ENCODE data around the gene SLC22A12. TPM values are rescaled to one million over a fixed set of nuclear protein-coding genes. Genes with fewer than 3 reads are reported as not detected.

SLC22A12 gene
- total RNA-seq, 1 experiment from 2014 or later: not detected

DNA sequence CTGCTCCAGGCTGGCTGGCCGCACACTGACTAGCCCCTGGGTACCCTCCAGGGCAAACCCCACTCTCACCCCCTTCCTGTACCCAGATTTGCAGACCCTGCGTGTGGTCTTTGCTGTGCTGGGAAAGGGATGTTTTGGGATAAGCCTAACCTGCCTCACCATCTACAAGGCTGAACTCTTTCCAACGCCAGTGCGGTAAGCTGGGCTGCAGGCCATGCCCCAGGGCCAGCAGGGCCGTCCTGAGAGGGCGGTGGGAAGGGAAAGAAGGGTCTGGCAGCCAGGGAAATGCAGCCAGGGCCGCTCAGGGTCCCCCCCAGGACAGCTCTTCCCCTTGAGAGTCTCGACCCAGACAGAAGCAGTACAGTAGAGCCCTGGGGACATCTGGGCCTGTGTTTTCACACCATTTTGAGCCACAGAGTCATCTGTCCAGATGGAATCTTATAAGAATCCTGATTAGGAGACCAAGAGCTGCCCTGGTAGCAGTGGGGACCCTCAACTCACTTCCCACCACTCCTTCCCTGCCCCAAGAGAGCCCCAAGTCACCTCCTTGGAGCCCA is 22.4 kb upstream of the SLC22A12 start:
- H3K36me3 ChIP-seq (replicated peaks; ENCODE audit: control insufficient read depth, insufficient read depth, low read length): no peaks in the 10 kb centered on the region
- peak; percentile 24 for DNase-seq
- no peak overlapping the region for H3K4me3 ChIP-seq (ENCODE audit: insufficient read depth, low read depth, low read length)
- no peaks in the 10 kb centered on the region; the same call in 1 of the 2 replicates for H3K27me3 ChIP-seq (ENCODE audit: control insufficient read depth, insufficient read depth, low read length)

- no peak for DNase-seq
- no peaks in the 10 kb centered on the region for H3K36me3 ChIP-seq (replicated peaks; ENCODE audit: control insufficient read depth, insufficient read depth, low read length)
- no peaks in the 10 kb centered on the region; the same call in 1 of the 2 replicates for H3K27me3 ChIP-seq (ENCODE audit: control insufficient read depth, insufficient read depth, low read length)
- H3K4me3 ChIP-seq (ENCODE audit: insufficient read depth, low read depth, low read length): no peak overlapping the region
These were observed 21.6 kb upstream of the SLC22A12 start for GRCh38 chr11:64569300-64569970.

- no peak for DNase-seq
- Histone ChIP-seq H3K36me3 (replicated peaks; ENCODE audit: control insufficient read depth, insufficient read depth, low read length) (no peaks in the 10 kb centered on the region), H3K4me3 (ENCODE audit: insufficient read depth, low read depth, low read length) (no peak overlapping the region), H3K27me3 (ENCODE audit: control insufficient read depth, insufficient read depth, low read length) (no peaks in the 10 kb centered on the region; the same call in 1 of the 2 replicates)
These were observed 20.7 kb upstream of the SLC22A12 start for GRCh38 chr11:64570341-64570740.

DNA sequence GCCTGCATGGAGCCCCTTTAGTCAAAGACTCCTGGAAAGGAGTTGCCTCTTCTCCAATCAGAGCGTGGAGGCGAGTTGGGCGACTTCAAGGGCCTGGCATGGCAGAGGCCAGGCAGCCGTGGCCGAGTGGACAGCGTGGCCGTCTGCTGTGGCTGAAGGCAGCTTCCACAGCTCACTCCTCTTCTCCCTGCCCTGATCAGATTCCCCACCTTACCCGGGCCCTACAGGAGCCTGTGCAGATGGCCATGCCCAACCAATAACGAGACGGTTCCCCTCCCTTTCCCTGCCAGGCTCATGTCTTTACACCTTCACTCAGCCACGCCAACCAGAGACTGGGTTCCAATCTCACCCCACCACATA is 20.0 kb upstream of the SLC22A12 start:
- Histone ChIP-seq H3K36me3 (replicated peaks; ENCODE audit: control insufficient read depth, insufficient read depth, low read length) (no peaks in the 10 kb centered on the region), H3K4me3 (ENCODE audit: insufficient read depth, low read depth, low read length) (no peak overlapping the region)
- DNase-seq: no peak

DNA sequence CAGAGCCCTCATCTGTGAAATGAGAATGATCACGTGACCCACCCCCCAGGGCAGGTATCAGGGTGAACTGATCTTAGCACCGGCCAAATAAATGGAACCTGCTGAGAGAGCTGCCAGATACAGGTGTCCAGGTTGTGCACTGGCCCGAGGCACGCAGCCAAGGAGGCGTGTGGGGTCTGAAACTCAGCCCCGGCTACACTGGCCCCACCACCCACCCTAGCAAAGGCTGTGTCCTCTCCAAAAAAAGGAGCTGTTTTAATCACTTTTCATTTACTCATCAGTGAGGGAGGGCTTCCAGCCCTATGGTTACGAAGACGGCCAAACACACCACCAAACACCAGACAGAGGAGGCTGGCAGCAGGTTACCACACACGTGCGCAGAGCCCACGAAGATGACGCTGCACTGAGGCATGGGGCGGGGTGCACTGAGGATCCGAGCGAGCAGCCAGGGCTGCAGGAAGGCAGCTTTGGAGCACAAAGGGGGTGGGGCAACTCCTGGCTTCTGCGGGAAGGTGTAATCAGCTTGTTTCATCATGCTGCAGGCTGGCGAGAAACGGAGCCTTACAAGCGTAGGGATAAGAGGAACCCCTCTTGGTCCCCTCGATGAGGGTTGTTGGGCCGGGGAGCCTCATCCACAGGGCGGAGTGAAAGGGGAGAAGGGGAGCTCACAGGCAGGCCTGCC is 19.5 kb upstream of the SLC22A12 start:
- peak; percentile 81 for DNase-seq
- Histone ChIP-seq H3K4me3 (ENCODE audit: insufficient read depth, low read depth, low read length) (no peak overlapping the region), H3K36me3 (replicated peaks; ENCODE audit: control insufficient read depth, insufficient read depth, low read length) (no peaks in the 10 kb centered on the region), H3K27me3 (ENCODE audit: control insufficient read depth, insufficient read depth, low read length) (no peaks in the 10 kb centered on the region; the same call in 1 of the 2 replicates)

More for the DNA sequence above, 20.0 kb upstream of the SLC22A12 start:
- H3K27me3 ChIP-seq (ENCODE audit: control insufficient read depth, insufficient read depth, low read length): no peaks in the 10 kb centered on the region; the same call in 1 of the 2 replicates

DNA sequence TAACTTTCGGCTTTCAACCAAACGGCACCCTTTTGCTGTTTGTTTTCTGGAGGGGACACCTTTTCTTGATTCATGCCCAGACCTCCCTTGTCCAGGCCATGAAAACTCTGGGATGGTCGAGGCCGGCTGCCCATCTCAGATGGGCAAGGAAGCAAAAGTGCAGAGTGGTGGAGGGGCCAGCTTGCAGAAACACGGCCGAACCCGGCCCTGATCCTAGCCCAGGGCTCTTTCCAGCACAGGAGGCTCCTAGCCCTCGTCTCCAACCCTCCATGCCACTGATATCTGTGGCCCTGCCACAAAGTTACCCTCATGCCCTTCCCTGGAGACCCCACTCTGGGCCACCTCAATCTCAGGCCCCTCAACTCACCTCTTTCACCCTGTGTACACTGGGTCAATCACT is 18.9 kb upstream of the SLC22A12 start:
- no peaks in the 10 kb centered on the region for H3K36me3 ChIP-seq (replicated peaks; ENCODE audit: control insufficient read depth, insufficient read depth, low read length)
- H3K4me3 ChIP-seq (ENCODE audit: insufficient read depth, low read depth, low read length): no peak overlapping the region
- no peak for DNase-seq
- H3K27me3 ChIP-seq (ENCODE audit: control insufficient read depth, insufficient read depth, low read length): no peaks in the 10 kb centered on the region; the same call in 1 of the 2 replicates

DNA sequence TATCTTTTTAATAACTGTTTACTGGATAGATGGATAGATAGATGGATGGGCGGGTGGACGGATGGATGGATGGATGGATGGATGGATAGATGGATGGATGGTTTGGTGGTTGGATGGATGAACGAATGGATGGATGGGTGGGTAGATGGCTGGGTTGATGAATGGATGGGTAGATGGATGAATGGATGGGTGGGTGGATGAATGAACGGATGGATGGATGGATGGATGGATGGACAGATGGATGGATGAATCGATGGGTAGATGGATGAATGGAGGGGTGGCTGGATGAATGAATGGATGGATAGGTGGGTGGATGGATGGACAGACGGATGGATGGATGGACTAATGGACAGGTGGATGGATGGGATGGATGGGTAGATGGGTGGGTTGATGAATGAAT is 13.8 kb upstream of the SLC22A12 start:
- no peak for DNase-seq
- H3K4me3 ChIP-seq (ENCODE audit: insufficient read depth, low read depth, low read length): no peak overlapping the region
- no peaks in the 10 kb centered on the region for H3K36me3 ChIP-seq (replicated peaks; ENCODE audit: control insufficient read depth, insufficient read depth, low read length)
- no peaks in the 10 kb centered on the region for H3K27me3 ChIP-seq (ENCODE audit: control insufficient read depth, insufficient read depth, low read length)

GRCh38 chr11:64580412-64580811 is 10.6 kb upstream of the SLC22A12 start:
- H3K27me3 ChIP-seq (ENCODE audit: control insufficient read depth, insufficient read depth, low read length): no peaks in the 10 kb centered on the region
- H3K36me3 ChIP-seq (replicated peaks; ENCODE audit: control insufficient read depth, insufficient read depth, low read length): no peaks in the 10 kb centered on the region
- no peak overlapping the region for H3K4me3 ChIP-seq (ENCODE audit: insufficient read depth, low read depth, low read length)
- DNase-seq: no peak

DNA sequence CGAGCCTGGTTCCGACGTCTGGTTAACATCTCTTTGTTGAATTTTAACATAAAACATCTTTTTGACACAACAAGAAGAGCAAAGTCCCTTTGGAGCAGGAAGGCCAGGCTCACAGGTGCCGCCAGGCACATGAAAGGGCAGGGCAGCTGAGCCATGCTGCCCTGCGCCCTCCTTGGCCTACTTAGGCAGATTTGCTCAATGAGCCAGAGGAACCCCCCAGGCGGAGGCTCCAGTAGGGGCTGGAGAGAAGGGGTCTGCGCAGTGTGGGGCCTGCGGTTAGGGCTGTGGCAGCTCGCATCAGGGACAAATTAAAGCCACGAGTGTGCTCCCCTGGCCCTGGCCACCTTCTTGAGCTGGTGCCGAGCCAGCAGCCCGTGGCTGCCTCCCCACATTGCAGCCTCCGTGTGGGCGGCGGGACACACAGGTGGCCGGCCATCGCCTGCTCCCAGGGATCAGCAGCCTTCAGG is 9.9 kb upstream of the SLC22A12 start:
- no peak overlapping the region for H3K4me3 ChIP-seq (ENCODE audit: insufficient read depth, low read depth, low read length)
- no peaks in the 10 kb centered on the region for H3K36me3 ChIP-seq (replicated peaks; ENCODE audit: control insufficient read depth, insufficient read depth, low read length)
- DNase-seq: no peak
- H3K27me3 ChIP-seq (ENCODE audit: control insufficient read depth, insufficient read depth, low read length): no peaks in the 10 kb centered on the region

DNA sequence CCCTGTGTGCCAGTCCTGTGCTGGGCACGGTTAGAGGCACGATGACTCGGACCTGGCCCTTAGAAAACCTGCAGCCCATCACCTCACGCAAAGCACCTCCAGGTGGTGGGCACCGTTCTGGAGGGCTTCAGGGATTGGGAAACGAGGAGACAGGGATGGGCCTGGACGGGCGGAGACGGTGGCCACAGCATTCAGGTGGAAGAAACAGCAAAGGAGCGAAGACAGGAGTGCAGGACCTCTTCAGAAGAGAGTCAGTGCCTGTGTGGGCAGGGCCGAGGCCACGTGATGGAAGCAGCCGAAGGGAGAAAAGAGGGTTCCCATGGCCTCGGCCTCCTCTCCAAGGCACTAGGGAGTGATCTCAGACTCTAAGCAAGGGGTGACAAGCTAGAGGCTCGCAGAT is 8.1 kb upstream of the SLC22A12 start:
- H3K4me3 ChIP-seq (ENCODE audit: insufficient read depth, low read depth, low read length): no peak overlapping the region
- DNase-seq: no peak
- H3K27me3 ChIP-seq (ENCODE audit: control insufficient read depth, insufficient read depth, low read length): no peaks in the 10 kb centered on the region
- no peaks in the 10 kb centered on the region for H3K36me3 ChIP-seq (replicated peaks; ENCODE audit: control insufficient read depth, insufficient read depth, low read length)

GRCh38 chr11:64583296-64584262 is 7.4 kb upstream of the SLC22A12 start:
- peak; percentile 54 for DNase-seq
- Histone ChIP-seq H3K4me3 (ENCODE audit: insufficient read depth, low read depth, low read length) (no peak overlapping the region), H3K27me3 (ENCODE audit: control insufficient read depth, insufficient read depth, low read length) (no peaks in the 10 kb centered on the region), H3K36me3 (replicated peaks; ENCODE audit: control insufficient read depth, insufficient read depth, low read length) (no peaks in the 10 kb centered on the region)

- no peak for DNase-seq
- Histone ChIP-seq H3K36me3 (replicated peaks; ENCODE audit: control insufficient read depth, insufficient read depth, low read length) (no peaks in the 10 kb centered on the region), H3K4me3 (ENCODE audit: insufficient read depth, low read depth, low read length) (no peak overlapping the region), H3K27me3 (ENCODE audit: control insufficient read depth, insufficient read depth, low read length) (no peaks in the 10 kb centered on the region)
These were observed 5.9 kb upstream of the SLC22A12 start for GRCh38 chr11:64585150-64585549.

- no peaks in the 10 kb centered on the region for H3K36me3 ChIP-seq (replicated peaks; ENCODE audit: control insufficient read depth, insufficient read depth, low read length)
- H3K4me3 ChIP-seq (ENCODE audit: insufficient read depth, low read depth, low read length): no peak overlapping the region
- H3K27me3 ChIP-seq (ENCODE audit: control insufficient read depth, insufficient read depth, low read length): no peaks in the 10 kb centered on the region
- DNase-seq: no peak
These were observed 4.7 kb upstream of the SLC22A12 start for GRCh38 chr11:64586366-64586765.

DNA sequence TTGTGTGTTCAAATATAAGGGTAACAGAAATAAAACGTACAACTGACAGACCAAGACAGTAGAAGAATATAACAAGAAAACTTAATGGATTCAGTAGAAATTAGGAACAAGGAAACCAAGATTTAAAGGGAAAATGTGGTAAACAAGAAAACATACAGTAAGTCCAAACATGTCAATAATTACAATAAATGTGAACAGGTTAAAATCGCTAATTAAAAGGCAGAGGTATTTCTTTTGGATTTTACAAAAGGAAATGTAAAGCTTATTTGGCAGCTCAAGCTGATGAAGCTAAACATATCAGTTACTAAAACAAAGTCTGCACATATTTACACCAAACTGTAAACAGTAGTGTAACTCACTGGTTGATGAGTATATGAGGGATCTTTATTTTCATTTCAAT is 2.3 kb upstream of the SLC22A12 start:
- Histone ChIP-seq H3K4me3 (ENCODE audit: insufficient read depth, low read depth, low read length) (no peak overlapping the region), H3K27me3 (ENCODE audit: control insufficient read depth, insufficient read depth, low read length) (no peaks in the 10 kb centered on the region), H3K36me3 (replicated peaks; ENCODE audit: control insufficient read depth, insufficient read depth, low read length) (no peaks in the 10 kb centered on the region)
- no peak for DNase-seq

Data from H7 (cell line).